Lower lobe of right lung (tissue), 2 donors: ENCODE measurements around the gene LIF. TPM values are rescaled to one million over a fixed set of nuclear protein-coding genes. Genes with fewer than 3 reads are reported as not detected.

Experiments
- ATAC-seq, 2 donors: fragments of 200-7000 bp; cut with Tn5 transposase; one replicate each; pipeline ENCODE4 v1.9.1; 2020 to 2022; ENCODE audit warnings: mild to moderate bottlenecking in 2 of 2, moderate library complexity in 2 of 2
- DNase-seq: peaks from one replicate; pipeline ENCODE4 v3.0.0-alpha.2; 2020
- H3K27ac ChIP-seq: fragments of 200-600 bp; one replicate; pipeline ENCODE4 v1.8.0; 2022
- H3K27me3 ChIP-seq: fragments of 200-600 bp; one replicate; pipeline ENCODE4 v1.8.0; 2022; ENCODE audit warnings: low read depth
- H3K36me3 ChIP-seq: fragments of 200-600 bp; one replicate; pipeline ENCODE4 v1.8.0; 2022; ENCODE audit warnings: mild to moderate bottlenecking
- H3K4me1 ChIP-seq: fragments of 200-600 bp; one replicate; pipeline ENCODE4 v1.8.0; 2022
- H3K4me3 ChIP-seq: fragments of 200-600 bp; one replicate; pipeline ENCODE4 v1.8.0; 2022; ENCODE audit warnings: mild to moderate bottlenecking
- H3K9me3 ChIP-seq: fragments of 200-600 bp; one replicate; pipeline ENCODE4 v1.8.0; 2022
- CTCF ChIP-seq: fragments of 200-600 bp; IDR thresholded peaks from one replicate; pipeline ENCODE4 v1.8.0; 2022; ENCODE audit warnings: antibody characterized with exemption, mild to moderate bottlenecking
- intact Hi-C: fragments of 100-400 bp; cut with DNase I; formaldehyde crosslinking; loops from one replicate; pipeline ENCODE4 v1.11.0; 2022
- total RNA-seq: library from RNA; stranded (reverse); fragmentation: NEBNext Ultra II Directional; extraction: Animal tissue kit (Norgen Biotek cat#: 25700); gene quantifications from one replicate; pipeline ENCODE4 v1.2.1, GENCODE V29; 2021
- donor health status: DM: no; HTN: yes; CAD: no; lungs with severe emphysema.

LIF gene
- total RNA-seq, 1 donor from 2014 or later: 3.1 TPM

GRCh38 chr22:30240541-30241417, 5.8 kb downstream of the LIF start:
- intact Hi-C loops: no loop called here
- Histone ChIP-seq H3K9me3 (no peaks in the 10 kb centered on the region), H3K4me1 (peaks cover 15% of the 10 kb centered on the region), H3K36me3 (no peaks in the 10 kb centered on the region), H3K27ac (no peak overlapping the region), H3K27me3 (peaks cover 7% of the 10 kb centered on the region), H3K4me3 (no peak overlapping the region)
- DNase-seq (no peak), ATAC-seq (no peak)
- no peak for TF ChIP-seq CTCF

GRCh38 chr22:30239488-30240405, 6.8 kb downstream of the LIF start:
- ATAC-seq: no peak
- intact Hi-C loops: no loop called here
- H3K4me1 ChIP-seq: peaks cover 21% of the 10 kb centered on the region
- no peak overlapping the region for H3K27ac ChIP-seq
- H3K4me3 ChIP-seq: no peak overlapping the region
- H3K9me3 ChIP-seq: no peaks in the 10 kb centered on the region
- H3K27me3 ChIP-seq: no peaks in the 10 kb centered on the region
- H3K36me3 ChIP-seq: no peaks in the 10 kb centered on the region
- DNase-seq: no peak
- no peak for TF ChIP-seq CTCF

GRCh38 chr22:30238661-30239487, 7.7 kb downstream of the LIF start:
- no peak for DNase-seq
- peak; percentile 61 for ATAC-seq
- peaks cover 21% of the 10 kb centered on the region for H3K4me1 ChIP-seq
- no peaks in the 10 kb centered on the region for H3K9me3 ChIP-seq
- no peak overlapping the region for H3K4me3 ChIP-seq
- no peak for TF ChIP-seq CTCF
- peak overlapping the region; percentile 31 for H3K27ac ChIP-seq
- intact Hi-C loops: no loop called here
- no peaks in the 10 kb centered on the region for H3K27me3 ChIP-seq
- no peaks in the 10 kb centered on the region for H3K36me3 ChIP-seq

- H3K9me3 ChIP-seq: no peaks in the 10 kb centered on the region
- ATAC-seq: no peak
- H3K4me3 ChIP-seq: no peak overlapping the region
- intact Hi-C loops: no loop called here
- DNase-seq: no peak
- H3K27ac ChIP-seq: peak overlapping the region; percentile 31
- peaks cover 21% of the 10 kb centered on the region for H3K4me1 ChIP-seq
- no peak for TF ChIP-seq CTCF
- no peaks in the 10 kb centered on the region for H3K36me3 ChIP-seq
- no peaks in the 10 kb centered on the region for H3K27me3 ChIP-seq
These were observed 8.4 kb downstream of the LIF start for GRCh38 chr22:30238136-30238535.

GRCh38 chr22:30236875-30237274, 9.7 kb downstream of the LIF start:
- Histone ChIP-seq H3K9me3 (no peaks in the 10 kb centered on the region), H3K27ac (no peak overlapping the region), H3K4me3 (no peak overlapping the region), H3K36me3 (no peaks in the 10 kb centered on the region), H3K27me3 (peaks cover 6% of the 10 kb centered on the region), H3K4me1 (peaks cover 21% of the 10 kb centered on the region)
- intact Hi-C loops: no loop called here
- no peak for DNase-seq
- no peak for ATAC-seq
- TF ChIP-seq CTCF: no peak
